Retinal pigment epithelial cell (primary cell): ENCODE measurements around the gene ANKRD63.

Experiments
- DNase-seq: peaks from one replicate; pipeline ENCODE4 v3.0.0-alpha.2; 2010; ENCODE audit warnings: low read depth
- H3K4me3 ChIP-seq: 2 replicates; pipeline ENCODE4 v1.5.1; 2011; ENCODE audit warnings: mild to moderate bottlenecking, low read length, control low read depth, moderate library complexity
- TF ChIP-seq, protein P1 (sequence below): conservative IDR thresholded peaks from 2 replicates; pipeline ENCODE4 v1.5.1; 2011; ENCODE audit warnings: low read depth, low read length, control low read depth, inconsistent platforms

The ANKRD63 gene

DNA sequence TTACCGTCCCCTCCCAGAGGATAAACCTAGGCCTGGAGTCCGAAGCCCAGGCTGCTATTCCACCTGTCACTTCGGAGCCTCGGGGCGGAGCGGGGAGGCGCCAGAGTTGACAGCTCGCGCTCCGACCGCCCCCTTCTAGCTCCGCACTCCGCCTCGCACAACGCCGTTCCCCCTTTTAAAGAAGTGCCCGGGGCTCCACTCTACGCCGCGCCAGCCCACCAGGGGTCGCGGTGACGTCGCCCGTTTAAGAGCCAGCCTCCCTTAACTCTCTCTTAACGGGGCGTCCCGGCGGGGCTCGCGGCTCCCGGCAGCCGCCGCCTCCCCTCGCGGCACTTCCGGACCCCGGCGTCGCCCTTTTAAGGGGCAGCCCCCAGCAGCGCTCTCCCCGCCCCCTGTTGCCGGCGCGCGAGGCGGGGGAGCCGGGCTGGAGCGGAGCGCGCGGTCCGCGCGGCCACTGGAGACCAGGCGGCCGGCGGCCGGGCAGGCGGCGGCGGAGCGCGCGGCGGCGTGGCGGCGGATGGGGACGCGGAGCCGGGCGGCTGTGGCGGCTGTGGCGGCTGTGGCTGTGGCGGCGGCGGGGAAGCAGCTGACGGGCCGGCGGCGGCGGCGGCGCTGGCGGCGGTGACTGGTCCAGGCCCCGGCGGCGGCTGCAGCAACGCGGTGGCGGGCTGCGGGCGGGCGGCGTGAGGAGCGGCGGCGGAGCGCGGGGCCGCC, 40.5 kb upstream of the ANKRD63 start, which contains the start of gene INAFM2:
TSS of gene INAFM2 (plus strand) at position 454 of the 714 bp plus-strand sequence. CDS start 364 bp downstream, outside the sequence.
- TF ChIP-seq, protein P1, sequence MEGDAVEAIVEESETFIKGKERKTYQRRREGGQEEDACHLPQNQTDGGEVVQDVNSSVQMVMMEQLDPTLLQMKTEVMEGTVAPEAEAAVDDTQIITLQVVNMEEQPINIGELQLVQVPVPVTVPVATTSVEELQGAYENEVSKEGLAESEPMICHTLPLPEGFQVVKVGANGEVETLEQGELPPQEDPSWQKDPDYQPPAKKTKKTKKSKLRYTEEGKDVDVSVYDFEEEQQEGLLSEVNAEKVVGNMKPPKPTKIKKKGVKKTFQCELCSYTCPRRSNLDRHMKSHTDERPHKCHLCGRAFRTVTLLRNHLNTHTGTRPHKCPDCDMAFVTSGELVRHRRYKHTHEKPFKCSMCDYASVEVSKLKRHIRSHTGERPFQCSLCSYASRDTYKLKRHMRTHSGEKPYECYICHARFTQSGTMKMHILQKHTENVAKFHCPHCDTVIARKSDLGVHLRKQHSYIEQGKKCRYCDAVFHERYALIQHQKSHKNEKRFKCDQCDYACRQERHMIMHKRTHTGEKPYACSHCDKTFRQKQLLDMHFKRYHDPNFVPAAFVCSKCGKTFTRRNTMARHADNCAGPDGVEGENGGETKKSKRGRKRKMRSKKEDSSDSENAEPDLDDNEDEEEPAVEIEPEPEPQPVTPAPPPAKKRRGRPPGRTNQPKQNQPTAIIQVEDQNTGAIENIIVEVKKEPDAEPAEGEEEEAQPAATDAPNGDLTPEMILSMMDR = peak; percentile 62
- peak; percentile 83 for DNase-seq
- H3K4me3 ChIP-seq = peak within 1 kb of the TSS; percentile 58

DNA sequence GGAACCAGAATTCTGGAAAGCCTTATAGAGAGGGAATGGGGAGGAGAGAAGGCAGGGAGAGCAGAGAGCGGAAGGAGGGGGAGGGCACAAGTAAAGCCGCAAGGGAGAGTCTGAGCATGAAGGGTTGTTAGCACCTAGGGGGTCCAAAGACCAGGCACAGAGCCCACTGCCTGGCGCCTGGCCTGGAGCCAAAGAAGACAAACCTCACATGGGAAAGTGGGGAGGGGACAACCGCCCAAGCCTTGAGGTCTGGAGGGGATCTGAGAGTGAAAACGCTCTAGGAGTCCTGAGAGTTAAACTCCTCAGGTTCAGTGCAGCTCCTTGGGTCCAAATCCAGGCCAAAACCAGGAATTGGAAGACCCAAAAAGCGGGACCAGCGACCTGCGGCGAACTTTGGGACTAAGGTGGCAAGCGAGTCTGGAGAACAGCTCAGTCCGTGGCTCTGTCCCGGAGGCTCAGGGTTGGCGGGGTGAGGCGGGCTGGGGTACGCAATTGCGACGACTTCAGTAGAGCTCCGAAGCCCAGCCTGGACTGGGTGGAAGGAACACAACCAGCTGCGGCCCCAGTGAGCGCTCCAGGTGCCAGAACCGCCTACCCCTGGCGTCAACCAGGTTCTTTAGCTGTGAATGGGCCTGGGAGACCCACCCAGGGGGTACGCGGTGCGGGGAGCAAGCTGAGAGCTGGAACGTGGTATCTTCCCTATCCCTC, 39.8 kb upstream of the ANKRD63 start:
- TF ChIP-seq, protein P1 = no peak
- peak overlapping the region; percentile 29 for H3K4me3 ChIP-seq
- DNase-seq = no peak

DNA sequence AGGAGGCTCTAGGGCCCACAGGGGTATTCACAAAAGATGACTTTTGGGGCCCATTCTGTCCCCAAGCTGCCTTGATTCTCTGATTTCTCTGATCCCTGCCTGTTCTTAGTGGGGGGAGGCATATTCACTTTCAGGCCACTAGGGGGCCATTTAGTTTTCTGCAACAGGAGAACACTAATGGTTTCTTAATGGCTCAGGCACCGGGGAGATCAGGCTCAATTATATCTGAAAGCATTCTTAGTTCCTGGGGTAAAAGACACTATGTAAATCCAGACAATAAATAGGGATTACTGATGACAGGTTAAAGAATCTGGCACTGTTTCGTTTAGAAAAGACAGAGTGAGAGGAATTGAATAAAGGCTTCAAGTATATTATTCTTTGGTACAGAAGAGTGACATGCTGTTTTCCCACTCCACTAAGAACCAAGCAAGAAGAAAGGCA, 38.1 kb upstream of the ANKRD63 start:
- DNase-seq = no peak
- TF ChIP-seq, protein P1 = peak; percentile 90

DNA sequence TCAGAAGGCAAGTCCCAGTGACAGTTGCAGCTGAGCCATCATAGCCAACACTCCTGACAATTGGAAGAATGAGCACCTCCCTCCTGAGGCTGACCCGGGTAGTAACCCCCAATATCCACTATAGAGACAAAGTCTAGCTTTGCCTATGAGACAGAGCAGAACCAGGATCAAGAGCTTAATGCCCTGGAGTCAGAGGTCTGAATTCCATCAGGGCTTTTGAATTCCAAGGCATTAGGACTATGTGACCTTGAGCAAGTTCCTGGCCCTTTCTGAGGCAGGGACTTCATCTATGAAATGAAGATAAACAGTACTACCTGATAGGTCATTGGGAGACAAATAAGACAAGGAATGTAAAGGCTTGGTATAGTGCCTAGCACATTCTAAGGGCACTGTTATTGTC, 37.5 kb upstream of the ANKRD63 start:
- TF ChIP-seq, protein P1 = no peak
- no peak overlapping the region for H3K4me3 ChIP-seq
- no peak for DNase-seq

More for the DNA sequence above, 38.1 kb upstream of the ANKRD63 start:
- H3K4me3 ChIP-seq = no peak overlapping the region

DNA sequence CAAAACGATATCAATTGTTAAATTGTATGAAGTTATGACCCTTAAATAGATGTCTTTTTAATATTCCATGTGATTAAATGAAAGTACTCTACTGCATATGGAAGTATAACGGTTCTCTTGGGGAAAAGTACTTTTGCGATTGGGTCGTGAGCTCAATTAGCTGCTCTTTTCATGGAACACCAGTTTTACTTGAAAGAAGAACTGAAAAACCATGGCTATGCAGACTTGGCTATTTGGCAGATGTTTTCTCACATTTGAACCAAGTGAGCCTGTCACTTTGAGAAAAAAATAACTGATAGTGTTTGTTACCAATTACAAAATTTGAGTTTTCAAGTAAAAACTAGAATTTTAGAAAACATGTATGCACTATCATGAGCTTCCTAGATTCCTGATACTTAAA, 34.7 kb upstream of the ANKRD63 start:
- H3K4me3 ChIP-seq = no peak overlapping the region

DNA sequence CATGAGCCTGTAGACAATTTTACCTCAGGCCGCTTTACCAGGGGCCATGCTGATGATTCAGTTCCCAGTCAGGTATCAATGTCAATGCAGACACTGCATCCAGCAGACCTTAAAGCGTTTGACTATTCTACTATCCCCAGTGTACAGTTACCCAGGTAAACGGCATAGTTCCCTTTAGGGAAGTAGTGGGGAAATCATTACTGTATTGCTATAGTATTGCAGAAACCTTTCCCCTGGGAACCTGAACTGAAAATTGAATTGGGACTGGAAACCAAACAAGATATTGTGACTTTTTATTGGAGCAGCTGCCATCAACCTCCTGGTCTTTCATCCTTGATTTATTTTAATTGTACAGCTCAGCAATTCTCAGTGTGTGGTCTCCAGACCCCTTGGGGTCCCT, 34.1 kb upstream of the ANKRD63 start:
- H3K4me3 ChIP-seq = no peak overlapping the region
- DNase-seq = no peak
- TF ChIP-seq, protein P1 = no peak

More for the DNA sequence above, 34.7 kb upstream of the ANKRD63 start:
- TF ChIP-seq, protein P1 = no peak
- DNase-seq = no peak
